ENCODE results near the gene PPP2CA. TPM values are rescaled to one million over a fixed set of nuclear protein-coding genes. Genes with fewer than 3 reads are reported as not detected.

The PPP2CA gene
- total and polyA plus RNA-seq, 9 of the 15 experiments (the other 6 are each of a cell fraction or from before 2014, with no cell fraction given) = 23.0 to 257 (median 109) TPM

- TF ChIP-seq CUX1 (CRISPR knock-in tag; IDR thresholded peaks at IDR 0.05) (no peak), CBX3 (IDR thresholded peaks at IDR 0.05; ENCODE audit: borderline replicate concordance in 1 of 2, low read length in 2 of 2) (no peak; a peak in 1 of 3 replicates), ZNF121 (CRISPR knock-in tag; conservative IDR thresholded peaks at IDR 0.05) (no peak), RCOR1 (IDR thresholded peaks at IDR 0.05; ENCODE audit: borderline replicate concordance in 1 of 2, low read depth in 2 of 2, low read length in 2 of 2) (no peak), ZFP36 (IDR thresholded peaks at IDR 0.05; ENCODE audit: low read depth, low read length, partially characterized antibody) (no peak), HNRNPH1 (optimal IDR thresholded peaks at IDR 0.05; ENCODE audit: low read depth, low read length) (no peak), ZFX (CRISPR knock-in tag; IDR thresholded peaks at IDR 0.05) (peak; percentile 88), ZNF407 (IDR thresholded peaks at IDR 0.05; ENCODE audit: low read depth) (no peak), PHF8 (IDR thresholded peaks at IDR 0.05; ENCODE audit: borderline replicate concordance, low read length) (peak; percentile 74; the same call in 1 of the 2 replicates), ZNF57 (CRISPR knock-in tag; IDR thresholded peaks at IDR 0.05) (no peak; the same call in 1 of the 2 replicates), CHCHD3 (CRISPR knock-in tag; IDR thresholded peaks at IDR 0.05) (no peak), HNRNPK (IDR thresholded peaks at IDR 0.05; ENCODE audit: low read depth, low read length, poor library complexity, severe bottlenecking) (no peak), PHF20 (IDR thresholded peaks at IDR 0.05; ENCODE audit: partially characterized antibody) (peak; percentile 64), CCNT2 (IDR thresholded peaks at IDR 0.05; ENCODE audit: borderline replicate concordance, extremely low read depth, insufficient read length, low read depth, low read length) (no peak)
Measured at GRCh38 chr5:134226441-134227192, 744 bp upstream of the PPP2CA start (continued).

Data from K562 (cell line).